PC-9 (cell line): ENCODE data around the gene ABCB8. TPM values are rescaled to one million over a fixed set of nuclear protein-coding genes. Genes with fewer than 3 reads are reported as not detected.

Experiments used
- BruUV-seq: library from RNA; stranded (reverse); fragments of 400-500 nt; replicated peaks from 2 replicates; lab custom pipeline; 2021; lab: Mats Ljungman, UMichigan
- CTCF ChIA-PET: fragments of 300-600 bp; sonication (Branson Sonifier 250); formaldehyde crosslinking; loops from one replicate; lab custom pipeline; 2022; ENCODE audit warnings: antibody characterized with exemption; lab: Charles Lee
- POLR2A ChIA-PET: fragments of 300-600 bp; sonication (Branson Sonifier 250); formaldehyde crosslinking; loops from one replicate; lab custom pipeline; 2022; ENCODE audit warnings: antibody characterized with exemption; ENCODE audit not compliant: unreplicated experiment; lab: Charles Lee
- DNase-seq, 2 experiments: peaks; one replicate each; pipeline versions ENCODE4 v3.0.0 to v3.0.0-alpha.2; 2015 to 2022; ENCODE audit warnings: mixed read lengths in 1 of 2
- H2AFZ ChIP-seq: fragments of 200-600 bp; sonication (generic); 2 replicates; pipeline ENCODE4 v1.8.1; 2017; ENCODE audit warnings: antibody characterized with exemption
- H3F3A ChIP-seq: fragments of 200-600 bp; sonication (generic); 2 replicates; pipeline ENCODE4 v1.8.1; 2017; ENCODE audit warnings: antibody characterized with exemption, mild to moderate bottlenecking, low read depth; ENCODE audit not compliant: insufficient read depth
- H3K27ac ChIP-seq: fragments of 200-600 bp; sonication (generic); 2 replicates; pipeline ENCODE4 v1.6.1; 2016; ENCODE audit warnings: mixed run types
- H3K27me3 ChIP-seq: fragments of 200-600 bp; sonication (generic); 2 replicates; pipeline ENCODE4 v1.6.1; 2016; ENCODE audit warnings: low read depth, mixed run types; ENCODE audit not compliant: insufficient read depth
- H3K36me3 ChIP-seq: fragments of 200-600 bp; sonication (generic); 2 replicates; pipeline ENCODE4 v1.6.1; 2016; ENCODE audit warnings: low read depth, mixed run types
- H3K4me1 ChIP-seq: fragments of 200-600 bp; sonication (generic); replicated peaks from 2 replicates; pipeline ENCODE4 v1.6.1; 2016; ENCODE audit warnings: mixed run types; ENCODE audit not compliant: insufficient read depth
- H3K4me2 ChIP-seq: fragments of 200-600 bp; sonication (generic); 2 replicates; pipeline ENCODE4 v1.6.1; 2017; ENCODE audit warnings: mixed run types
- H3K4me3 ChIP-seq: fragments of 200-600 bp; sonication (generic); 2 replicates; pipeline ENCODE4 v1.6.1; 2016; ENCODE audit warnings: mixed run types
- H3K79me2 ChIP-seq: fragments of 200-600 bp; sonication (generic); 2 replicates; pipeline ENCODE4 v1.6.1; 2017; ENCODE audit warnings: low read depth, mixed run types
- H3K9me2 ChIP-seq: fragments of 200-600 bp; sonication (generic); 2 replicates; pipeline ENCODE4 v1.8.1; 2017; ENCODE audit warnings: mild to moderate bottlenecking; ENCODE audit not compliant: insufficient read depth
- H3K9me3 ChIP-seq: fragments of 200-600 bp; sonication (generic); 2 replicates; pipeline ENCODE4 v1.8.1; 2016; ENCODE audit warnings: low read depth; ENCODE audit not compliant: insufficient read depth
- H4K20me1 ChIP-seq: fragments of 200-600 bp; sonication (generic); 2 replicates; pipeline ENCODE4 v1.8.1; 2017; ENCODE audit not compliant: insufficient read depth
- CTCF ChIP-seq: fragments of 200-600 bp; sonication (generic); conservative IDR thresholded peaks from 2 replicates; pipeline ENCODE4 v1.6.1; 2017; ENCODE audit warnings: mixed run types, antibody characterized with exemption, mild to moderate bottlenecking, moderate library complexity
- EZH2 ChIP-seq: fragments of 200-600 bp; sonication (generic); IDR thresholded peaks from 2 replicates; pipeline ENCODE4 v1.8.0; 2017; ENCODE audit warnings: antibody characterized with exemption, low read depth
- intact Hi-C: fragments of 100-400 bp; cut with micrococcal nuclease; formaldehyde crosslinking; loops from one replicate; pipeline ENCODE4 v1.10.0; 2022; ENCODE audit not compliant: unreplicated experiment
- total RNA-seq: library from RNA; stranded (reverse); gene quantifications from 2 replicates; pipeline ENCODE4 v1.2.3, GENCODE V29; 2021

The ABCB8 gene
- total RNA-seq, 1 experiment from 2014 or later, result 61.9 TPM

DNA sequence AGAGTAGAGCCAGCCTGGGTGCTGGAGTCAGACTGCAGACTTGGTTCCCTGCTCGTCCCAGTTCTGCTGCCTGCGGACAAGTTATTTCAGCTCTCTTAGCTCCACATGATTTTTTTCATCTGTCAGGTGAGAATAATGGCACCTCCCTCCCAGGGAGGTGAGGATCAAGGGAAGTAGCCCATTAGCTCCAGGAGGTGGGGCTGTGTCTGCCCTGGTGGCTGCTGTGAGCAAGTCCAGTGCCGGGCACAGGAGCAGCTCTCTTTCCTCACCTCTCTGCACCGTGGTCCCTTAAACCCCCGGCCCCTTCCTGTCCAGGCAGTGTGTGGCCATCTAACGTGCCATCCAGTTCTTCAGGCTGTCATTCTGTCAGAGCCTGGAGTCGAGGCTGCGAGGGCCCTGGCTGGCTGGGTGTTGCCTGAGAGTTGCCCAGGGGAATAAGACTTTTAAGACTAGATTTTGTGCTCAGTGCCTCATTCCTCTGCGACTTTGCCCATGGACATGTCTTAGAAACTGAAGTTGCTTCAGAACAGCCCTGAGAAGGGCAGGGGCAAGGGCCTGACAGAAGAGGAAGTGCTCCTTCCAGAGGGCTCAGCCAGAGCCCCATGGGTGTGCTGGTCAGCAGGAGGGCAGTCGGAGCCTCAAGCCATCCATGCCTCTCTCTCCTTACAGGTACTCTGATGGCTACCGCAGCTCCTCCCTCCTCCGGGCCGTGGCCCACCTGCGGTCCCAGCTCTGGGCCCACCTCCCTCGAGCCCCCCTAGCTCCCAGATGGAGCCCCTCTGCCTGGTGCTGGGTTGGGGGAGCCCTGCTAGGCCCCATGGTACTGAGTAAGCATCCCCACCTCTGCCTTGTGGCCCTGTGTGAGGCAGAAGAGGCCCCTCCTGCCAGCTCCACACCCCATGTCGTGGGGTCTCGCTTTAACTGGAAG lies 5.0 kb downstream of the ABCB8 start:
- no peak overlapping the region for H3K4me2 ChIP-seq
- H3K9me3 ChIP-seq, result no peaks in the 10 kb centered on the region
- no peaks in the 10 kb centered on the region for H3K9me2 ChIP-seq
- intact Hi-C loops, result no loop called here
- CTCF ChIA-PET, result interaction anchor here (0.6 kb wide), 2 partner anchors 9 to 158 kb away, joined by 3 to 8 read pairs; no protein-coding TSS in a partner anchor
- peaks cover 6% of the 10 kb centered on the region for H3F3A ChIP-seq
- peaks cover 21% of the 10 kb centered on the region for H3K79me2 ChIP-seq
- H3K27ac ChIP-seq, result no peak overlapping the region
- H3K36me3 ChIP-seq, result no peaks in the 10 kb centered on the region; the same call in 1 of the 2 replicates
- TF ChIP-seq CTCF (peak; percentile 42), EZH2 (no peak)
- H2AFZ ChIP-seq, result no peak overlapping the region
- no peaks in the 10 kb centered on the region for H4K20me1 ChIP-seq
- H3K27me3 ChIP-seq, result no peaks in the 10 kb centered on the region
- no peak for DNase-seq
- POLR2A ChIA-PET, result interaction anchor here (0.5 to 0.7 kb wide), 3 partner anchors 52 to 1374 kb away, joined by 3 to 4 read pairs (median 3); no protein-coding TSS in a partner anchor
- no peak overlapping the region for H3K4me3 ChIP-seq
- BruUV-seq, result no TSS peak
- H3K4me1 ChIP-seq, result peaks cover 15% of the 10 kb centered on the region

DNA sequence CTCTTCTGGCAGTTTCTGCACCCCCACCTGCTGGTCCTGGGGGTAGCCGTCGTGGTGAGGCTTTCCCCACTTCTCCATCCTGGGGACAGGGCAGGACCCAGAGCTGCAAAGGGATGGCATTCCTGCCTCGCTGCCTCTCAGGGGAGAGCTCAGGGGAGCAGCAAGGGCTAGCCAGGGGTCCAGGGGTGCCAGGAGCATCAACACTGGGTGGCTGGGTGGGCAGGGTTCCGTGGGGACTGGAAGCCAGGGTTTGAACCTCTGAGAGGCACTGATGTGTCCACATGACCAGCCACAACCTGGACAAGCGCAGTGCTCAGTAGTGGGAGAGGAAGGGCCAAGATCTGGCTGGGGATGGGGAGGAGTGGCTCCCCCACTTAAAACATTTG lies 5.6 kb downstream of the ABCB8 start:
- Histone ChIP-seq H3K4me3 (no peak overlapping the region), H3K27me3 (no peaks in the 10 kb centered on the region), H3K79me2 (peaks cover 21% of the 10 kb centered on the region), H3F3A (peaks cover 12% of the 10 kb centered on the region), H3K9me2 (no peaks in the 10 kb centered on the region), H2AFZ (no peak overlapping the region), H3K36me3 (no peaks in the 10 kb centered on the region; the same call in 1 of the 2 replicates), H3K27ac (no peak overlapping the region), H3K4me2 (no peak overlapping the region), H3K4me1 (peaks cover 21% of the 10 kb centered on the region), H4K20me1 (no peaks in the 10 kb centered on the region), H3K9me3 (no peaks in the 10 kb centered on the region)
- no peak for DNase-seq
- intact Hi-C loops, result no loop called here
- CTCF ChIA-PET, result no interaction called here
- POLR2A ChIA-PET, result interaction anchor here (0.7 kb wide), 1 partner anchor 492 kb away, joined by 3 read pairs; no protein-coding TSS in a partner anchor
- TF ChIP-seq CTCF (no peak), EZH2 (no peak)
- BruUV-seq, result no TSS peak

DNA sequence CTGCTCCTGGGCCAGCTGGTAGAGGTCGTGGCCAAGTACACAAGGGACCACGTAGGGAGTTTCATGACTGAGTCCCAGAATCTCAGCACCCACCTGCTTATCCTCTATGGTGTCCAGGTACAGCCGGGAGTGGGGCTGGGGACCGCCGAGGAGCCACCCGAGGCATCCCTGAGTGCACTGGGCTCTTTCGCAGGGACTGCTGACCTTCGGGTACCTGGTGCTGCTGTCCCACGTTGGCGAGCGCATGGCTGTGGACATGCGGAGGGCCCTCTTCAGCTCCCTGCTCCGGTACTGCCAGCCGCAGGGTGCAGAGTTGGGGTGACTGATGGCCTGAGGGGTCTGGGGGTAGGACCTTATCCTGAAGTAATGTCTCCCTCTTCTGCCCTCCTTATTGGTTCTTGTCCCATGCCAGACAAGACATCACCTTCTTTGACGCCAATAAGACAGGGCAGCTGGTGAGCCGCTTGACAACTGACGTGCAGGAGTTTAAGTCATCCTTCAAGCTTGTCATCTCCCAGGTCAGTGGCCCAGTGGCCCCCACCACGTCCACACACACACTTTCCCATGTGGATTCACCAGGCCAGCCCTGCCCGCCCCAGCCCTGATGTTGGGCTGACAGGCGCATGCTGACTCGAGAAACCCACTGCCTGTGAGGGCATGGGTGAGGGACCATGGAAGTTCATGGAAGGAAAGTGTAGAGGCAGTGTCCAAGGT lies 6.2 kb downstream of the ABCB8 start:
- intact Hi-C loops, result no loop called here
- Histone ChIP-seq H3K9me3 (no peaks in the 10 kb centered on the region), H3K27me3 (no peaks in the 10 kb centered on the region), H3K9me2 (no peaks in the 10 kb centered on the region), H3K4me3 (no peak overlapping the region), H3F3A (peaks cover 16% of the 10 kb centered on the region), H3K36me3 (no peaks in the 10 kb centered on the region; the same call in 1 of the 2 replicates), H3K4me1 (peaks cover 21% of the 10 kb centered on the region), H3K4me2 (no peak overlapping the region), H4K20me1 (no peaks in the 10 kb centered on the region), H3K79me2 (peaks cover 15% of the 10 kb centered on the region), H2AFZ (no peak overlapping the region), H3K27ac (no peak overlapping the region)
- no TSS peak for BruUV-seq
- no peak for DNase-seq
- TF ChIP-seq EZH2, result no peak
- TF ChIP-seq CTCF, result no peak
- CTCF ChIA-PET, result no interaction called here
- POLR2A ChIA-PET, result interaction anchor here (0.7 kb wide), 1 partner anchor 491 kb away, joined by 3 read pairs; no protein-coding TSS in a partner anchor
